HepG2 (cell line): ENCODE data around the gene TTLL11. TPM values are rescaled to one million over a fixed set of nuclear protein-coding genes. Genes with fewer than 3 reads are reported as not detected.

Experiments used
- ATAC-seq: fragments of 200-7000 bp; cut with Tn5 transposase; 3 replicates; pipeline ENCODE4 v1.9.1; 2020; ENCODE audit warnings: mild to moderate bottlenecking, moderate library complexity
- BruUV-seq: library from RNA; stranded (reverse); fragments of 400-500 nt; replicated peaks from 2 replicates; lab custom pipeline; 2021; lab: Mats Ljungman, UMichigan
- CTCF ChIA-PET: fragments of 300-600 bp; formaldehyde crosslinking; extraction: SDS; loops from one replicate; lab custom pipeline; 2021; ENCODE audit warnings: low total read pairs, inconsistent platforms, low intra/inter-chr PET ratio; lab: Yijun Ruan, JAX
- POLR2A ChIA-PET: fragments of 350-600 bp; sonication (Branson Sonifier 250); formaldehyde crosslinking; loops from one replicate; lab custom pipeline; 2020; ENCODE audit warnings: antibody characterized with exemption, inconsistent platforms; lab: Yijun Ruan, JAX
- DNase-seq: peaks from one replicate; pipeline ENCODE4 v3.0.0-alpha.2; 2015; ENCODE audit warnings: low spot score
- FAIRE-seq: peaks from 3 replicates; lab custom pipeline; 2011; peaks lifted over from hg19 to GRCh38; lab: Jason Lieb, UNC
- H2AFZ ChIP-seq: one replicate; pipeline ENCODE4 v1.6.1; 2011; ENCODE audit warnings: low read length, inconsistent platforms
- H3K27ac ChIP-seq: fragments of 300-600 bp; 3 replicates; pipeline ENCODE4 v1.8.0; 2011; ENCODE audit warnings: mixed run types, mild to moderate bottlenecking, mixed read lengths, low read length, inconsistent platforms; ENCODE audit not compliant: insufficient read depth; ENCODE audit errors: extremely low read length
- H3K27me3 ChIP-seq, 2 experiments: fragments of 200-600 bp in 1 of 2; 2 replicates in 1 of 2; 3 replicates in 1 of 2; pipeline versions ENCODE4 v1.6.0 to v1.8.0; 2011; ENCODE audit warnings: low read length in 2 of 2, mild to moderate bottlenecking in 2 of 2, moderate library complexity in 2 of 2, inconsistent platforms in 1 of 2; ENCODE audit not compliant: insufficient read depth in 2 of 2, control insufficient read depth in 1 of 2
- H3K36me3 ChIP-seq, 2 experiments: fragments of 200-600 bp in 1 of 2; replicated peaks in 1 of 2; 2 replicates in 1 of 2; 3 replicates in 1 of 2; pipeline versions ENCODE4 v1.5.1 to v1.8.0; 2011; ENCODE audit warnings: low read length in 2 of 2, inconsistent platforms in 1 of 2; ENCODE audit not compliant: insufficient read depth in 2 of 2, control insufficient read depth in 1 of 2
- H3K4me1 ChIP-seq: 2 replicates; pipeline ENCODE4 v1.5.1; 2012; ENCODE audit warnings: low read length, inconsistent platforms; ENCODE audit not compliant: insufficient read depth
- H3K4me2 ChIP-seq: 2 replicates; pipeline ENCODE4 v1.6.0; 2011; ENCODE audit warnings: low read depth, low read length, inconsistent platforms
- H3K4me3 ChIP-seq, 3 experiments: fragments of 200-600 bp in 1 of 3; sonication (generic), shearing (Covaris generic) in 1 of 3; replicated peaks in 1 of 3; 2 replicates each; pipeline ENCODE4 v1.5.1; 2011 to 2016; ENCODE audit warnings: low read length in 3 of 3, inconsistent platforms in 2 of 3, low read depth in 2 of 3, mild to moderate bottlenecking in 2 of 3, control low read depth in 1 of 3, mixed read lengths in 1 of 3; ENCODE audit not compliant: insufficient read depth in 1 of 3
- H3K79me2 ChIP-seq: one replicate; pipeline ENCODE4 v1.6.1; 2011; ENCODE audit warnings: low read length, inconsistent platforms; ENCODE audit not compliant: insufficient read depth
- H3K9ac ChIP-seq: 2 replicates; pipeline ENCODE4 v1.6.0; 2011; ENCODE audit warnings: mild to moderate bottlenecking, low read depth, low read length, inconsistent platforms; ENCODE audit not compliant: insufficient read depth
- H3K9me3 ChIP-seq: 2 replicates; pipeline ENCODE4 v1.5.1; 2012; ENCODE audit warnings: mild to moderate bottlenecking, low read length
- H4K20me1 ChIP-seq: 2 replicates; pipeline ENCODE4 v1.6.0; 2011; ENCODE audit warnings: inconsistent platforms, mild to moderate bottlenecking, low read length, moderate library complexity; ENCODE audit not compliant: insufficient read depth
- ATF6 ChIP-seq: sonication (generic); formaldehyde crosslinking; conservative IDR thresholded peaks from 2 replicates; pipeline ENCODE4 v1.4.0; 2020; ENCODE audit warnings: missing genetic modification reagents
- HMG20A ChIP-seq: IDR thresholded peaks from 2 replicates; pipeline ENCODE4 v1.6.1; 2016; ENCODE audit warnings: borderline replicate concordance
- JUNB ChIP-seq: sonication (generic); formaldehyde crosslinking; IDR thresholded peaks from 2 replicates; pipeline ENCODE4 v1.8.0; 2022; ENCODE audit warnings: missing genetic modification reagents, mild to moderate bottlenecking, borderline replicate concordance
- PHF21A ChIP-seq: sonication (generic); formaldehyde crosslinking; IDR thresholded peaks from 2 replicates; pipeline ENCODE4 v1.5.0; 2020; ENCODE audit warnings: mild to moderate bottlenecking, missing genetic modification reagents
- PRDM10 ChIP-seq: sonication (generic); formaldehyde crosslinking; IDR thresholded peaks from 2 replicates; pipeline ENCODE4 v1.4.0; 2020; ENCODE audit warnings: low read depth, missing genetic modification reagents
- STAT5B ChIP-seq: sonication (generic); formaldehyde crosslinking; IDR thresholded peaks from 2 replicates; pipeline ENCODE4 v1.4.0; 2020; ENCODE audit warnings: missing genetic modification reagents
- TAF1 ChIP-seq: sonication (generic); formaldehyde crosslinking; IDR thresholded peaks from 2 replicates; pipeline ENCODE4 v1.4.0; 2020; ENCODE audit warnings: missing genetic modification reagents
- TEAD3 ChIP-seq: optimal IDR thresholded peaks from 2 replicates; pipeline ENCODE3; 2016; ENCODE audit warnings: borderline replicate concordance
- THAP7 ChIP-seq: sonication (generic); formaldehyde crosslinking; IDR thresholded peaks from 2 replicates; pipeline ENCODE4 v1.8.1; 2023; ENCODE audit warnings: mild to moderate bottlenecking, missing genetic modification reagents
- U2AF1 ChIP-seq: fragments of 200-400 bp; formaldehyde crosslinking; optimal IDR thresholded peaks from 2 replicates; pipeline ENCODE3; 2017; ENCODE audit warnings: mild to moderate bottlenecking, low read depth, low read length
- ZNF317 ChIP-seq: sonication (generic); formaldehyde crosslinking; IDR thresholded peaks from 2 replicates; pipeline ENCODE4 v1.5.0; 2020; ENCODE audit warnings: mild to moderate bottlenecking, missing genetic modification reagents
- ZNF414 ChIP-seq: sonication (generic); formaldehyde crosslinking; IDR thresholded peaks from 2 replicates; pipeline ENCODE4 v1.5.0; 2020; ENCODE audit warnings: missing genetic modification reagents
- ZNF430 ChIP-seq: sonication (generic); formaldehyde crosslinking; IDR thresholded peaks from 2 replicates; pipeline ENCODE4 v1.9.0; 2021; ENCODE audit warnings: mild to moderate bottlenecking, missing genetic modification reagents
- ZSCAN20 ChIP-seq: sonication (generic); formaldehyde crosslinking; IDR thresholded peaks from 2 replicates; pipeline ENCODE4 v1.4.0; 2020; ENCODE audit warnings: missing genetic modification reagents, mild to moderate bottlenecking, borderline replicate concordance
- WGBS: methylation state at CpG from one replicate; pipeline ENCODE4 v1.1.6; 2017; ENCODE audit warnings: low lambda C conversion rate; 5-methylcytosine and 5-hydroxymethylcytosine counted together
- in situ Hi-C: cut with HindIII; loops from 2 replicates; pipeline ENCODE4 v1.10.0; 2017; ENCODE audit warnings: low pct_unique_long_range_greater_than_20kb; ENCODE audit not compliant: extremely low pct_ligation_motif_present
- intact Hi-C: fragments of 100-400 bp; cut with micrococcal nuclease; formaldehyde crosslinking; loops from one replicate; pipeline ENCODE4 v1.10.0; 2022; ENCODE audit not compliant: unreplicated experiment
- polyA plus RNA-seq, 8 experiments: library from polyadenylated mRNA; depleted of rRNA in 3 of 8; stranded (reverse) in 7 of 8; unstranded in 1 of 8; fragments of >200 nt; fragmentation: Illumina TruSeq in 4 of 8; extraction: Trizol in 4 of 8; gene quantifications; 2 replicates each; pipeline versions ENCODE4 v1.2.1 to v1.2.3, GENCODE V29; 2011 to 2016; ENCODE audit warnings: low read depth in 4 of 8, missing spikeins in 1 of 8, mixed read lengths in 1 of 8; ENCODE audit not compliant: insufficient read depth in 1 of 8
- total RNA-seq, 5 experiments: library from RNA; depleted of rRNA; stranded (reverse); fragments of >200 nt; fragmentation: Illumina TruSeq; extraction: Trizol; gene quantifications; 2 replicates each; pipeline ENCODE4 v1.2.3, GENCODE V29; 2016; ENCODE audit warnings: low read depth in 1 of 5

TTLL11 gene
- total and polyA plus RNA-seq, 2 of the 13 experiments (the other 11 are each of a cell fraction or from before 2014, with no cell fraction given): 4.5 to 5.2 TPM

GRCh38 chr9:121779381-121780117, 313.6 kb downstream of the TTLL11 start:
- Histone ChIP-seq H4K20me1 (no peaks in the 10 kb centered on the region), H3K4me3 (no peak overlapping the region), H3K36me3 (peaks cover 42 to 78% of the 10 kb centered on the region in 2 experiments), H3K9me3 (no peaks in the 10 kb centered on the region), H3K9ac (no peak overlapping the region), H3K79me2 (no peaks in the 10 kb centered on the region), H3K27me3 (no peaks in the 10 kb centered on the region), H3K4me2 (no peak overlapping the region), H3K27ac (no peak overlapping the region), H3K4me1 (no peaks in the 10 kb centered on the region), H2AFZ (no peak overlapping the region)
- FAIRE-seq (no peak), DNase-seq (no peak), ATAC-seq (no peak)
- POLR2A ChIA-PET: no interaction called here
- intact Hi-C loops: no loop called here
- in situ Hi-C loops: no loop called here
- WGBS: 96% methylated on average over 13 of the region's 13 CpGs
- CTCF ChIA-PET: no interaction called here
- no TSS peak for BruUV-seq
- TF ChIP-seq HMG20A (CRISPR knock-in tag) (no peak), ZSCAN20 (no peak), ZNF430 (CRISPR knock-in tag) (no peak), ATF6 (CRISPR knock-in tag) (no peak), U2AF1 (no peak), JUNB (no peak), TEAD3 (CRISPR knock-in tag) (no peak), ZNF317 (CRISPR knock-in tag) (no peak), ZNF414 (CRISPR knock-in tag) (no peak), THAP7 (CRISPR knock-in tag) (no peak), STAT5B (CRISPR knock-in tag) (no peak), TAF1 (no peak), PRDM10 (CRISPR knock-in tag) (no peak), PHF21A (CRISPR knock-in tag) (no peak)
